Loucy (cell line): Measurements from ENCODE around the gene PDILT.

Experiments used
- H2AFZ ChIP-seq: fragments of 200-600 bp; sonication (generic); 2 replicates; pipeline ENCODE4 v1.6.0; 2016; ENCODE audit warnings: antibody characterized with exemption, mild to moderate bottlenecking, low read length, moderate library complexity
- H3F3A ChIP-seq: fragments of 200-600 bp; 2 replicates; pipeline ENCODE4 v1.6.0; 2016; ENCODE audit warnings: antibody characterized with exemption, low read depth, mild to moderate bottlenecking
- H3K27me3 ChIP-seq: fragments of 200-600 bp; sonication (generic); 2 replicates; pipeline ENCODE4 v1.6.1; 2014; ENCODE audit warnings: low read length, mild to moderate bottlenecking; ENCODE audit not compliant: insufficient read depth, poor library complexity, severe bottlenecking
- H3K36me3 ChIP-seq: fragments of 200-600 bp; sonication (generic); 2 replicates; pipeline ENCODE4 v1.6.1; 2016; ENCODE audit warnings: low read length; ENCODE audit not compliant: insufficient read depth
- H3K4me1 ChIP-seq: fragments of 200-600 bp; sonication (generic); 2 replicates; pipeline ENCODE4 v1.5.1; 2014; ENCODE audit warnings: low read length, mild to moderate bottlenecking; ENCODE audit not compliant: insufficient read depth, poor library complexity, severe bottlenecking
- H3K4me2 ChIP-seq: fragments of 200-600 bp; sonication (generic); 2 replicates; pipeline ENCODE4 v1.6.0; 2014; ENCODE audit warnings: antibody characterized with exemption, low read length, low read depth, mild to moderate bottlenecking; ENCODE audit not compliant: poor library complexity, severe bottlenecking
- H3K4me3 ChIP-seq: fragments of 200-600 bp; sonication (generic); 2 replicates; pipeline ENCODE4 v1.5.1; 2014; ENCODE audit warnings: low read length, mild to moderate bottlenecking, mixed read lengths; ENCODE audit not compliant: poor library complexity, severe bottlenecking
- H3K79me2 ChIP-seq: fragments of 200-600 bp; sonication (generic); 2 replicates; pipeline ENCODE4 v1.6.1; 2014; ENCODE audit warnings: low read length; ENCODE audit not compliant: insufficient read depth
- H3K9ac ChIP-seq: fragments of 200-600 bp; sonication (generic); 2 replicates; pipeline ENCODE4 v1.6.0; 2014; ENCODE audit warnings: mild to moderate bottlenecking, low read depth, low read length, moderate library complexity; ENCODE audit not compliant: poor library complexity, severe bottlenecking
- H3K9me2 ChIP-seq: fragments of 200-600 bp; sonication (generic); replicated peaks from 2 replicates; pipeline ENCODE4 v1.6.1; 2016; ENCODE audit warnings: low read depth, low read length, mixed read lengths
- H3K9me3 ChIP-seq: fragments of 200-600 bp; sonication (generic); 2 replicates; pipeline ENCODE4 v1.6.1; 2014; ENCODE audit warnings: mild to moderate bottlenecking, antibody characterized with exemption, low read length, low read depth; ENCODE audit not compliant: insufficient read depth
- H4K20me1 ChIP-seq: fragments of 200-600 bp; sonication (generic); 2 replicates; pipeline ENCODE4 v1.6.0; 2014; ENCODE audit warnings: antibody characterized with exemption, low read length, mild to moderate bottlenecking; ENCODE audit not compliant: insufficient read depth, poor library complexity, severe bottlenecking
- EZH2phosphoT487 ChIP-seq: fragments of 200-600 bp; IDR thresholded peaks from 2 replicates; pipeline ENCODE4 v1.6.1; 2018; ENCODE audit warnings: antibody characterized with exemption, mild to moderate bottlenecking, moderate library complexity, borderline replicate concordance
- TF ChIP-seq, protein P1 (sequence below): fragments of 200-600 bp; sonication (generic); conservative IDR thresholded peaks from 2 replicates; pipeline ENCODE4 v1.5.1; 2014; ENCODE audit warnings: mild to moderate bottlenecking, antibody characterized with exemption, low read length

Gene PDILT

GRCh38 chr16:20415541-20415940, 11.0 kb upstream of the PDILT start:
- TF ChIP-seq EZH2phosphoT487 = no peak
- TF ChIP-seq, protein P1, sequence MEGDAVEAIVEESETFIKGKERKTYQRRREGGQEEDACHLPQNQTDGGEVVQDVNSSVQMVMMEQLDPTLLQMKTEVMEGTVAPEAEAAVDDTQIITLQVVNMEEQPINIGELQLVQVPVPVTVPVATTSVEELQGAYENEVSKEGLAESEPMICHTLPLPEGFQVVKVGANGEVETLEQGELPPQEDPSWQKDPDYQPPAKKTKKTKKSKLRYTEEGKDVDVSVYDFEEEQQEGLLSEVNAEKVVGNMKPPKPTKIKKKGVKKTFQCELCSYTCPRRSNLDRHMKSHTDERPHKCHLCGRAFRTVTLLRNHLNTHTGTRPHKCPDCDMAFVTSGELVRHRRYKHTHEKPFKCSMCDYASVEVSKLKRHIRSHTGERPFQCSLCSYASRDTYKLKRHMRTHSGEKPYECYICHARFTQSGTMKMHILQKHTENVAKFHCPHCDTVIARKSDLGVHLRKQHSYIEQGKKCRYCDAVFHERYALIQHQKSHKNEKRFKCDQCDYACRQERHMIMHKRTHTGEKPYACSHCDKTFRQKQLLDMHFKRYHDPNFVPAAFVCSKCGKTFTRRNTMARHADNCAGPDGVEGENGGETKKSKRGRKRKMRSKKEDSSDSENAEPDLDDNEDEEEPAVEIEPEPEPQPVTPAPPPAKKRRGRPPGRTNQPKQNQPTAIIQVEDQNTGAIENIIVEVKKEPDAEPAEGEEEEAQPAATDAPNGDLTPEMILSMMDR = no peak
- Histone ChIP-seq H3K4me3 (no peak overlapping the region), H4K20me1 (no peaks in the 10 kb centered on the region), H3K9ac (no peak overlapping the region), H3K27me3 (no peaks in the 10 kb centered on the region), H3K9me3 (no peaks in the 10 kb centered on the region), H3K79me2 (no peaks in the 10 kb centered on the region), H3F3A (no peaks in the 10 kb centered on the region), H3K4me2 (no peak overlapping the region), H3K36me3 (no peaks in the 10 kb centered on the region), H2AFZ (no peak overlapping the region), H3K9me2 (no peaks in the 10 kb centered on the region; the same call in 1 of the 2 replicates), H3K4me1 (no peaks in the 10 kb centered on the region)

- H3K4me2 ChIP-seq = no peak overlapping the region
- no peaks in the 10 kb centered on the region for H3K36me3 ChIP-seq
- no peaks in the 10 kb centered on the region; the same call in 1 of the 2 replicates for H3K9me2 ChIP-seq
- TF ChIP-seq, protein P1 = no peak
- no peak for TF ChIP-seq EZH2phosphoT487
- H2AFZ ChIP-seq = no peak overlapping the region
- no peak overlapping the region for H3K4me3 ChIP-seq
- H3K9ac ChIP-seq = no peak overlapping the region
- no peaks in the 10 kb centered on the region for H3K27me3 ChIP-seq
- H3K4me1 ChIP-seq = no peaks in the 10 kb centered on the region
- H3K79me2 ChIP-seq = no peaks in the 10 kb centered on the region
- H3F3A ChIP-seq = no peaks in the 10 kb centered on the region
- H4K20me1 ChIP-seq = no peaks in the 10 kb centered on the region
- H3K9me3 ChIP-seq = no peaks in the 10 kb centered on the region
Measured at GRCh38 chr16:20411055-20411454, 6.5 kb upstream of the PDILT start.

DNA sequence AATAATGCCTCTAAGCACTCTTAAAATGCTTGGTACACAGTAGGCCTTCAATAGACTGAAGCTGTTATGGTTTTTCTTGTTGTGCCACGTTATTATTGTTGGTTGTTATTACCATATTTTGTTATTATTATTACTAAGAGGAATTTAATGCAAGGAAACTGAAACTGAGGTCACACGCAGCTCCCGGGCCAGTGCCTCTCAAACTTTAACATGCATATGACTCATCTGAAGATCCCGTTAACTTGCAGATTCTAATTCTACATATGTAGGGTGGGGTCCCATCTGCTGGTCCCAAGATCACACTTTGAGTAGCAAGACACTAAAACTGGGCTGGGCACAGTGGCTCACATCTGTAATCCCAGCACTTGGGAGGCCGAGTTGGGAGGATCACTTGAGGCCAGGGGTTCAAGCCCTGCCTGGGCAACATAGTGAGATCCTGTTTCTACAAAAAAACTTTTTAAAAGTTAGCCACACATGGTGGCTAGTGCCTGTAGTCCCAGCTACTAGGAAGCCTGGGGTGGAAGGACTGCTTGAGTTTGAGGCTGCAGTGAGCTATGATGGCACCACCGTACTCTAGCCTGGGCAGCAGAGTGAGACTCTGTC, 5.7 kb upstream of the PDILT start:
- Histone ChIP-seq H3K79me2 (no peaks in the 10 kb centered on the region), H3K4me2 (no peak overlapping the region), H3K9ac (no peak overlapping the region), H4K20me1 (no peaks in the 10 kb centered on the region), H3K9me2 (no peaks in the 10 kb centered on the region; the same call in 1 of the 2 replicates), H2AFZ (no peak overlapping the region), H3K4me1 (no peaks in the 10 kb centered on the region), H3F3A (no peaks in the 10 kb centered on the region), H3K4me3 (no peak overlapping the region), H3K9me3 (no peaks in the 10 kb centered on the region), H3K36me3 (no peaks in the 10 kb centered on the region), H3K27me3 (no peaks in the 10 kb centered on the region)
- TF ChIP-seq, protein P1 = no peak
- no peak for TF ChIP-seq EZH2phosphoT487
